Cortex of kidney (tissue), 1 donor: ENCODE measurements around the gene ADAT3.
"Not testable (repeated sequence)": the region's sequence is repeated elsewhere in the genome, so short reads cannot be mapped to it uniquely, and the experiment has no call there.

Source experiments
- DNase-seq: peaks from one replicate; lab custom pipeline; 2025; lab: John Stamatoyannopoulos, UW

Gene ADAT3

DNA sequence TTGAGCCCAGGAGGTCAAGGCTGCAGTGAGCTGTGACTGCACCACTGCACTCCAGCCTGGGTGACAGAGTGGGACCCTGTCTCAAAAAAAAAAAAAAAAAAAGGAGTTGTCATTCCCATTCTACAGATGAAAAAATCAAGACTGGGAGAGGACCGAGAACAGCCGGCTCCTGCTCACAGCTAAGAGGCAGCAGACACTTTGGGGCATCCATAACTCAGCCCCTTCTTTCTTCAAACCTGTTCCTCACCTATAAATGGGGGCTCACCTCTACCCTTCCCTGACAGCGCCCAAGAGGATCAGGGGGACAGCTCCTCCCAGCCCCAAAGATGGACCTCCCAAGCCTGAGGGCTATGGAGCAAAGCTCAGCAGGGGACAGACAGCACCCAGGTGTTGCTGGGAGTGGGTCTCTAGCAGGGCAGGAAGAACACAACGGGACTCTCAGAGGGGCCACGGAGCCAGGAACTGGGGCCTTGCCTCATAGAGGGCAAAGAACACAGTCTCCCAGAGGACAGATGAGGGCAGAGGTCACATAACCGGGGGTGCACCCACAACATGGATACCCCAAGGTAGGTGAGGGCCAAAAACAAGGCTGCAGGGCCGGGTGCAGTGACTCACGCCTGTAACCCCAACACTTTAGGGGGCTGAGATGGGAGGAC, 38.4 kb upstream of the ADAT3 start:
- no peak for DNase-seq

DNA sequence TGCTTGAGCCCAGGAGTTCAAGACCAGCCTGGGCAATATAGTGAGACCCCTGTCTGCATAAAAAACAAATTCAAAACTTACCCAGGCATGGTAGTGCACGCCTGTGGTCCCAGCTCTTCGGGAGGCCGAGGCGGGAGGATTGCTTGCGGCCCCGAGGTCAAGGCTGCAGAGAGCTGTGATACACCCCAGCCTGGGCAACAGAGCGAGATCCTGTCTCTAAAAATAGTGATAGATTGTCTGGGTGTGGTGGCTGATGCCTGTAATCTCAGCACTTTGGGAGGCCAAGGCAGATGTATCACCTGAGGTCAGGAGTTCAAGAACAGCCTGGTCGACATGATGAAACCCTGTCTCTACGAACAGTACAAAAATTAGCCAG, 37.9 kb upstream of the ADAT3 start:
- no peak for DNase-seq

DNA sequence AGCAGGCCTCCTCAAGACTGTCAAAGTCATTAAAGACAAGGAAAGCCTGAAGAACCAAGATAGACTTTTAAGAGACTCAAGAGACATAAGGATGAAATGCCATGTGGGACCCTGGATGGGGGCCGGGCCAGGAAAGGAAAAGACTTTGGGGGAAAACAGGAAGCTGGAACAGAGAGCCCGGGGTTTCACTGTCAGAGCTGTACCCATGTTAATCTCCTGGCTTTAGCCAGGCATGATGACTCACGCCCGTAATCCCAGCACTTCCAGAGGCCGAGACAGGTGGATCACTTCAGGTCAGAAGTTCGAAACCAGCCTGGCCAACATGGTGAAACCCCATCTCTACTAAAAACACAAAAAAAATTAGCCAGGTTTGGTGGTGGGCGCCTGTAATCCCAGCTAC, 36.2 kb upstream of the ADAT3 start:
- DNase-seq, result no peak

DNA sequence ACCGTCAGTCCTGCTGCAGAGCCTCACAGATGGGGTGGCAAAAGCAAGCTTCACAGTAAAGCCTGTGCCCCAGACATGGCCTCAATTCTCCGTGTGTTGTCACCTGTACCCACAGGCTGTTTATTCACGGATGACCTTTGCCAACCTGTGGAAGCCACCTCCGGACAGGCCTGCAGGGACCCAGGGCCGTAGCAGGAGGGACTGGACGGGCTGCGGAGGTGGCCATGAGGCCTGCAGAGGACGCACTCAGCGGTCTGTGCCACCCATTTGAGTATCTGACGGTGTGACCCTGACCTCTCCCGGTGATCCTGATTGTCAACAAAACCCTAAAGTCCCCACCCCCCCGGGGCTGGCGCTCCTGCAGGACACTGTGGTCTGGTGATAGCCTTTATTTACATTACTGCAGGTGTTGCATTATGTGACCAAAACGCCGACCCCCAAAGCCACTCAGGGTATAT, 34.0 kb upstream of the ADAT3 start:
- DNase-seq, result no peak

DNA sequence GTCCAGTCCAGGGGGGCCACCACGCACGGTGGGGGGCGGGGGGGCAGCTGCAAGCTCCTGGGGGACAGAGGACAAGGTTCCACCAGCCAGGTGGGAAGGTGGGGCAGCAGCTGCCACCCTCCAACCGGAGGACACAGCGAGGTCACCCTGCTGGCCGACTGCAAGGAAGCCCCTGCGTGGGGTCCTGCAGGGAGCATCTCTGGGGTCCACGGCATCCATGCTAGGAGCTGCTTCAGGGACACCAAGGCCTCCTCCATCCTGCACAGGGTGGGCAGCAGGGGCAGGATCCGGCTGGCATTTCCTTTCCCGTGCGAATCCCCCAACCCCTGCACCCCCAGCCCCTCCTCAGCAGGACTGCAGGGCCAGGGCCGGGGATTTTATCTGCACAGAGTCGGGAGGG, 33.6 kb upstream of the ADAT3 start:
- DNase-seq, result no peak

- no peak for DNase-seq
Measured at GRCh38 chr19:1872807-1873523, 32.2 kb upstream of the ADAT3 start.

- DNase-seq, result no peak
Measured at GRCh38 chr19:1873524-1874473, 31.4 kb upstream of the ADAT3 start.

GRCh38 chr19:1874554-1875185, 30.5 kb upstream of the ADAT3 start:
- no peak for DNase-seq

DNA sequence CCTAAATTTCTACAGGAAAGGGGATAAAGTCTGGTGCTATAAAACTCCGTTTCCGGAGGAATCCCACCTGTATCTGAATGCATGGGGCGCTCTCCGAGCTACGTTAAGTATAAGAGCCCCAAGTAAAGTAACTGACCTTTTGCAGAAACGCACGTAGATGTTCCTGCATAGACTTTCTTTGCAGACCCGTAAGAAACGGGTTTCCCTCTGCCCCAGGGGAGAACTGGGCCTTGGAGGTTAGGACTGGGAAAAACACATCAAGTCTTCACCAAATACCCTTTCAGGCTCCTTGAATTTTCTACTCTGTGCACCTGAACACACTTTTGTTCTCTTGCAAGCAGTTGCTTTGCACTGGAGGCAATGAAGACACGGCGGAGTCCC, 29.9 kb upstream of the ADAT3 start:
- DNase-seq, result not testable (repeated sequence)

GRCh38 chr19:1875646-1876495, 29.3 kb upstream of the ADAT3 start:
- DNase-seq, result no peak

- not testable (repeated sequence) for DNase-seq
Measured at GRCh38 chr19:1876496-1877279, 28.5 kb upstream of the ADAT3 start.

GRCh38 chr19:1877280-1877660, 27.9 kb upstream of the ADAT3 start:
- DNase-seq, result not testable (repeated sequence)

DNA sequence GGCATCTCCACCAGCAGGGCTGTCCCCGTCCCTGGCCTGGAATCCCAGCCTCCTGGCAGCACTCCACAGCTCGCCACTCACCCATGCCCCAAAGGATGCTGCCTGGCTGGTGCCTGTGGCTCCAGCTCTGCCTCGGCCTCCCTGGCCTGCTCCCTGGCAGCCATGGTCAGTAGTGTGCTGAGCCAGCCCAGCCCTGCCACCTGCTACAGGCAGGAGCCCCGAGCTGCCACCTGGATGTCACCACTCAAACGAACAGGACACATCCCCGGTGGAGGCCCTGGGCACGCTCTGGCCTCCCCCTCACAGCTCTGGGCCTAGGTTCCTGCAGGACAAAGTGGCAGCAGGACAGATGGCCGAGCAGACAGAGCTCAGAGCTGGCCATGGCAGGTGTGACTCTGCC, 26.6 kb upstream of the ADAT3 start:
- DNase-seq, result not testable (repeated sequence)

DNA sequence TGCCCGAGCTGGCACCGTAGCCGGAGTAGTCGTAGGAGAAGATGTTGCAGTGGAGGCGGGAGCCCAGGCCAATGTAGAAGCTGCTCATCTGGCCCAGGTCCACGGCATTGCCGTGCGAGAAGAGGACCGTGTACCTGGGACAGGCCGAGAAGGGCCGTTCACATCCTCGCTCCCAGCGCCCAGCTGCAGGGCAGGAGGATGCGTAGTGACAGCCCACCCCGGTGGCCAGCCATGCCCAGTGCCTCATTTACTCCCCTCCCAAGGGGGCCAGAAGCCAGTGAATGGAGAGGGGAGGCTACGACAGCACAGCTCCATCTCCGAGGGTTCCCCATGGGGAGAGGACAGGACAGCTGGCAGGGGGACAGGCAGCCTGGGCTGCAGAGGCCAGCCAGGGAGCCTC, 25.2 kb upstream of the ADAT3 start:
- DNase-seq, result not testable (repeated sequence)

GRCh38 chr19:1880611-1881392, 24.4 kb upstream of the ADAT3 start:
- no peak for DNase-seq

- not testable (repeated sequence) for DNase-seq
Measured at GRCh38 chr19:1881393-1882088, 23.7 kb upstream of the ADAT3 start.

DNA sequence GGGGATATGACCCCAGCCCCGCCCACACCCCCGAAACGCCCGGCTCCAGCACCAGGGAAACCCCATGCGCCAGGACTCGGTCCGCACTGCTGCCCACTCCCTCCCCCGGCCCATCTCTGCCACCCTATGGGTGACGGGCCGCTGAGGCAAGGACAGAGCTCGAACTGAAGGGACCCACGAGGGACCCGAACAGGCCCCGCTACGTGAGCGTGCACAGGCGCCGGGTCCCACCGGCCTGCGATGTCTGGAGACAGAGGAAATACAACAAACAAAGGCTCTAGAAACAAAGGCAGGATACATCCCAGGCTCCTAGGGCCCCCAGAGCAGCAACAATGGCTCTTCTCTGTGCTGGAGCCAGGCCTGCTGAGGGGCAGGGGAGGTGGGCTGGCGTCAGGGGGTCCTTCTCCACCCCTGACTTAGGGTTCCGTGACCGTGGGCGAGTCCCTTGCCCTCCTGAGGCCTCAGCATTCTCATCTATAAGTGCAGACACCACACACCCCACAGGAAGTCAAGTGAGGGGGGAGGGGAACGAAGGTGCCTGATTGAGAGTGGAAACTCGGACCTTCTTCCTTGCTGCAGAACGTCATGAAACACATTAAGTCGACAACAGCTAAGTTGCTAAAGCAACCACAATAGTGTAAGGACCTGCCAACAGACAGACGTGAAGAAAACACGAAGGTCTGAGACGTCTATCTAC, 23.0 kb upstream of the ADAT3 start:
- DNase-seq, result no peak
